Activated B cell treated with CpG ODN at 0.5 μM for 24 hours (primary cell): Measurements from ENCODE around the gene PRR20G. TPM values are rescaled to one million over a fixed set of nuclear protein-coding genes. Genes with fewer than 3 reads are reported as not detected.

Experiments
- ATAC-seq: fragments of 200-7000 bp; cut with Tn5 transposase; one replicate; pipeline ENCODE4 v1.10.0; 2021; ENCODE audit warnings: low read depth, mild to moderate bottlenecking, moderate library complexity
- CTCF ChIA-PET: fragments of 350-600 bp; sonication (Branson Sonifier 250); formaldehyde crosslinking; loops from one replicate; lab custom pipeline; 2021; ENCODE audit warnings: antibody characterized with exemption; lab: Charles Lee
- POLR2A ChIA-PET: fragments of 350-600 bp; sonication (Branson Sonifier 250); formaldehyde crosslinking; loops from one replicate; lab custom pipeline; 2021; ENCODE audit warnings: antibody characterized with exemption; lab: Charles Lee
- DNase-seq: peaks from one replicate; pipeline ENCODE4 v3.0.0; 2022
- H3K27ac Mint-ChIP-seq: one replicate; pipeline ENCODE4 v1.8.0; 2020; ENCODE audit warnings: mixed read lengths
- H3K27me3 Mint-ChIP-seq: one replicate; pipeline ENCODE4 v1.8.0; 2021; ENCODE audit warnings: mixed read lengths
- H3K36me3 Mint-ChIP-seq: one replicate; pipeline ENCODE4 v1.8.0; 2021; ENCODE audit warnings: low read depth, mixed read lengths
- H3K4me1 Mint-ChIP-seq: one replicate; pipeline ENCODE4 v1.8.0; 2021; ENCODE audit warnings: mixed read lengths
- H3K4me3 Mint-ChIP-seq: one replicate; pipeline ENCODE4 v1.8.0; 2020; ENCODE audit warnings: mild to moderate bottlenecking, mixed read lengths
- H3K9me3 Mint-ChIP-seq: one replicate; pipeline ENCODE4 v1.8.0; 2020; ENCODE audit warnings: mixed read lengths
- CTCF ChIP-seq: fragments of 200-600 bp; IDR thresholded peaks from one replicate; pipeline ENCODE4 v1.8.0; 2022; ENCODE audit warnings: antibody characterized with exemption, mild to moderate bottlenecking
- intact Hi-C: fragments of 100-400 bp; cut with micrococcal nuclease; formaldehyde crosslinking; loops from one replicate; pipeline ENCODE4 v1.15.1; 2024
- total RNA-seq: library from RNA; stranded (reverse); gene quantifications from 2 replicates; pipeline ENCODE4 v1.2.3, GENCODE V29; 2022

The PRR20G gene
- total RNA-seq, 1 donor from 2014 or later = not detected

GRCh38 chr3:127237835-127238234, 50.0 kb downstream of the PRR20G start:
- no peaks in the 10 kb centered on the region for H3K36me3 Mint-ChIP-seq
- intact Hi-C loops = no loop called here
- DNase-seq (no peak), ATAC-seq (no peak)
- no peak overlapping the region for H3K4me3 Mint-ChIP-seq
- no peak overlapping the region for H3K27ac Mint-ChIP-seq
- H3K9me3 Mint-ChIP-seq = peaks cover 5% of the 10 kb centered on the region
- CTCF ChIA-PET = no interaction called here
- no peaks in the 10 kb centered on the region for H3K4me1 Mint-ChIP-seq
- POLR2A ChIA-PET = no interaction called here
- no peak for TF ChIP-seq CTCF
- H3K27me3 Mint-ChIP-seq = peaks cover 3% of the 10 kb centered on the region

- Mint-ChIP-seq H3K4me1 (no peaks in the 10 kb centered on the region), H3K4me3 (no peak overlapping the region), H3K27me3 (peaks cover 6% of the 10 kb centered on the region), H3K27ac (no peak overlapping the region), H3K36me3 (no peaks in the 10 kb centered on the region), H3K9me3 (no peaks in the 10 kb centered on the region)
- POLR2A ChIA-PET = no interaction called here
- intact Hi-C loops = no loop called here
- DNase-seq = no peak
- CTCF ChIA-PET = no interaction called here
- ATAC-seq = no peak
- no peak for TF ChIP-seq CTCF
Measured at GRCh38 chr3:127235706-127236105, 52.1 kb downstream of the PRR20G start.

GRCh38 chr3:127234778-127235177, 53.1 kb downstream of the PRR20G start:
- ATAC-seq (no peak), DNase-seq (no peak)
- no peak for TF ChIP-seq CTCF
- CTCF ChIA-PET = no interaction called here
- H3K27ac Mint-ChIP-seq = no peak overlapping the region
- intact Hi-C loops = no loop called here
- H3K9me3 Mint-ChIP-seq = no peaks in the 10 kb centered on the region
- POLR2A ChIA-PET = no interaction called here
- H3K36me3 Mint-ChIP-seq = no peaks in the 10 kb centered on the region
- H3K4me1 Mint-ChIP-seq = no peaks in the 10 kb centered on the region
- peaks cover 6% of the 10 kb centered on the region for H3K27me3 Mint-ChIP-seq
- no peak overlapping the region for H3K4me3 Mint-ChIP-seq

Other genes starting within 250 kb of the PRR20G start
- not detected in 2 replicates for gene PRR23E, start 94.9 kb downstream of the PRR20G start, total RNA-seq